GM21576 (cell line): ENCODE data around the gene SUSD1.
A peak's percentile ranks its signal among the peaks of the same experiment; 100 is the strongest.

Source experiments
- ATAC-seq: cut with Tn5 transposase; IDR thresholded peaks from one replicate; pipeline ENCODE4 v1.9.1; 2021; ENCODE audit warnings: mild to moderate bottlenecking, moderate library complexity; ENCODE audit not compliant: unreplicated experiment

The SUSD1 gene

GRCh38 chr9:112044881-112045280 lies 130.2 kb downstream of the SUSD1 start:
- no peak for ATAC-seq

GRCh38 chr9:112044186-112044585 lies 130.9 kb downstream of the SUSD1 start:
- ATAC-seq = no peak

GRCh38 chr9:112043423-112043822 lies 131.7 kb downstream of the SUSD1 start:
- no peak for ATAC-seq

- ATAC-seq = no peak
Measured at GRCh38 chr9:112042769-112043168, 132.3 kb downstream of the SUSD1 start.

- ATAC-seq = no peak
Measured at GRCh38 chr9:112042244-112042638, 132.9 kb downstream of the SUSD1 start.

GRCh38 chr9:112041536-112042243 lies 133.4 kb downstream of the SUSD1 start:
- ATAC-seq = no peak

GRCh38 chr9:112041199-112041535 lies 133.9 kb downstream of the SUSD1 start:
- no peak for ATAC-seq

GRCh38 chr9:112038017-112038408 lies 137.1 kb downstream of the SUSD1 start:
- ATAC-seq = no peak

- peak; percentile 43 for ATAC-seq
Measured at GRCh38 chr9:112037281-112038016, 137.6 kb downstream of the SUSD1 start.

- no peak for ATAC-seq
Measured at GRCh38 chr9:112035166-112035826, 139.8 kb downstream of the SUSD1 start.

- no peak for ATAC-seq
Measured at GRCh38 chr9:112034216-112034611, 140.9 kb downstream of the SUSD1 start.

- ATAC-seq = no peak
Measured at GRCh38 chr9:112033237-112034215, 141.6 kb downstream of the SUSD1 start.

GRCh38 chr9:112032743-112033142 lies 142.4 kb downstream of the SUSD1 start:
- no peak for ATAC-seq

- peak; percentile 35 for ATAC-seq
Measured at GRCh38 chr9:112032009-112032408, 143.1 kb downstream of the SUSD1 start.

- no peak for ATAC-seq
Measured at GRCh38 chr9:112031400-112031799, 143.7 kb downstream of the SUSD1 start.

- ATAC-seq = no peak
Measured at GRCh38 chr9:112029921-112030444, 145.1 kb downstream of the SUSD1 start.

- peak; percentile 40 for ATAC-seq
Measured at GRCh38 chr9:112028242-112029221, 146.6 kb downstream of the SUSD1 start.

GRCh38 chr9:112025850-112026249 lies 149.2 kb downstream of the SUSD1 start:
- no peak for ATAC-seq

- ATAC-seq = no peak
Measured at GRCh38 chr9:112021742-112022141, 153.4 kb downstream of the SUSD1 start.
